22Rv1 (cell line): Measurements from ENCODE around the gene CRMP1.

Experiments
- H3K27ac ChIP-seq: fragments of 450-650 bp; 2 replicates; pipeline ENCODE4 v1.5.1; 2017
- ZFX ChIP-seq: fragments of 450-650 bp; IDR thresholded peaks from 2 replicates; pipeline ENCODE4 v1.6.1; 2017; ENCODE audit warnings: antibody characterized with exemption, borderline replicate concordance
- TF ChIP-seq, protein P1 (sequence below): fragments of 450-650 bp; IDR thresholded peaks from 2 replicates; pipeline ENCODE4 v1.5.1; 2017; ENCODE audit warnings: mild to moderate bottlenecking

CRMP1 gene

DNA sequence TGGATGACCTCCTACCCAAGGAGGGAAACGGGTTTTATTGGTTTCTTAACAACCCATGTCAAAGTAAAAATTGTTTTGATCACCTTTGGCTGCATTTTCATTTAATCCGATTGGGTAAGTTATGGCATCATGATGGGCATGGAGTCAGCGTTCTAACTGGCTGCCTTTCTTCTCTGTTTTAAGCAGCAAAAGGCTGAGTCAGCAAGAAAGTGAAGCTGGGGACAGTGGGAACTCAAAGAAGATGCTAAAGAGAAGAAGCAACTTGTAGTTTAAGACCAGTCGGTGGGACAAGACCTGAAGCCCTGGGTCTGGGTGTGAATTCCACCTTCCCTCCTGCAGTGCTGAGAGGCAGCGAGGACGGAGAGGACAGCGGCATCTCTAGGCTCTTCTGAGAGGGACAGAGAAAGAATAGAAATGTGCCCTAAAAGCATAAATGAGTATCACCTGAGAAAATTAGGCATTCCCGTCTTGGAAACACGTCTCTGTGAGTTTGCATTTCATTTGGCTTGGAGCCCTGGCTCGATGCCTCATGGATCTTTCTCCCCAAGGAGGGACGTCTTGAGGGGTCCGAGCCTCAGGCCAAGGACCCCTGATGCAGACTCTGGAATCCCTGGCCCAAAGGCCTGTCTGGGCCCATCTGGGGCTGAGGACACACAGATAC is 82.0 kb downstream of the CRMP1 start:
- no peak for TF ChIP-seq ZFX
- TF ChIP-seq, protein P1, sequence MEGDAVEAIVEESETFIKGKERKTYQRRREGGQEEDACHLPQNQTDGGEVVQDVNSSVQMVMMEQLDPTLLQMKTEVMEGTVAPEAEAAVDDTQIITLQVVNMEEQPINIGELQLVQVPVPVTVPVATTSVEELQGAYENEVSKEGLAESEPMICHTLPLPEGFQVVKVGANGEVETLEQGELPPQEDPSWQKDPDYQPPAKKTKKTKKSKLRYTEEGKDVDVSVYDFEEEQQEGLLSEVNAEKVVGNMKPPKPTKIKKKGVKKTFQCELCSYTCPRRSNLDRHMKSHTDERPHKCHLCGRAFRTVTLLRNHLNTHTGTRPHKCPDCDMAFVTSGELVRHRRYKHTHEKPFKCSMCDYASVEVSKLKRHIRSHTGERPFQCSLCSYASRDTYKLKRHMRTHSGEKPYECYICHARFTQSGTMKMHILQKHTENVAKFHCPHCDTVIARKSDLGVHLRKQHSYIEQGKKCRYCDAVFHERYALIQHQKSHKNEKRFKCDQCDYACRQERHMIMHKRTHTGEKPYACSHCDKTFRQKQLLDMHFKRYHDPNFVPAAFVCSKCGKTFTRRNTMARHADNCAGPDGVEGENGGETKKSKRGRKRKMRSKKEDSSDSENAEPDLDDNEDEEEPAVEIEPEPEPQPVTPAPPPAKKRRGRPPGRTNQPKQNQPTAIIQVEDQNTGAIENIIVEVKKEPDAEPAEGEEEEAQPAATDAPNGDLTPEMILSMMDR, result no peak
- H3K27ac ChIP-seq, result no peak overlapping the region

DNA sequence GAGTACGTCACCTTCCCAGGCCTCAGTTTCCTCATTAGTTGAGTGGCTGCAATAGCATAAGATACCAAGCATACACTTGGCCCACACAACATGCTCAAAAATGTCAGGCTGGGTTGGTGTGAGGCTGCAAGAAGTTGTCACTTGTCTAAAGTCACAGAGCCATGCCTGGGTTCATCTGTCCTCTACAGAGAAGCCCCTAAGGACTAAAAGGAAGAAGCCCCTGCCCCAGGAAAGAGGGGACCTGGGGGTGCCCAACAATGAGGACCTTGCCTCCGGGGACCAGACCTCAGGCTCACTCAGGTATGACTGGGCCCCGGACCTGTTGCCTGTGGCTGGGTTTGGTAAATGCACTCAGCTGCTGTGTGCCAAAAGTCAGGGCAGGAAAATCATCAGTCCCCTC is 82.7 kb downstream of the CRMP1 start:
- no peak for TF ChIP-seq ZFX
- TF ChIP-seq, protein P1, result no peak

GRCh38 chr4:5809216-5809776 is 83.6 kb downstream of the CRMP1 start:
- TF ChIP-seq, protein P1, result no peak
- no peak for TF ChIP-seq ZFX
- no peak overlapping the region for H3K27ac ChIP-seq

More for the DNA sequence above, 82.7 kb downstream of the CRMP1 start:
- H3K27ac ChIP-seq, result no peak overlapping the region

GRCh38 chr4:5808081-5808741 is 84.7 kb downstream of the CRMP1 start:
- no peak overlapping the region for H3K27ac ChIP-seq
- TF ChIP-seq, protein P1, result no peak
- TF ChIP-seq ZFX, result no peak

DNA sequence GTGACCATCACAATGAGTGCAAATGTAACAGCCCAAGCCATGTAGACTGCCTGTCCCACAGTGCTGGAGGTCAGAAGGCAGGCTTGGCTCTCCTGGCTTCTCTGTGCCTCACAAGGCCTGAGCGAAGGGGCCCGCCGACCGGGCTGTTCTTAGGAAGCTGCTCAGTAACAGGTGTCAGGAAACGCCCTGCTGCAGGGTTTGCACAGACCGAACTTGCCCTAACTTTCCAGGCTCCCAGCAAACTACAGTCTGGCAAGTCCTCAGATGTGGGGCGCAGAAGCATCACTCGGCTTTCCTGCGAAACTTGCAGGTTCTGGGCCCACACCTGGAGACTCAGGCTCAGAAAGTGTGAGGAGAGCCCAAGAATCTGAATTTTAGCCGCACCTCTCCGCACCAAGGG is 87.6 kb downstream of the CRMP1 start:
- no peak overlapping the region for H3K27ac ChIP-seq

DNA sequence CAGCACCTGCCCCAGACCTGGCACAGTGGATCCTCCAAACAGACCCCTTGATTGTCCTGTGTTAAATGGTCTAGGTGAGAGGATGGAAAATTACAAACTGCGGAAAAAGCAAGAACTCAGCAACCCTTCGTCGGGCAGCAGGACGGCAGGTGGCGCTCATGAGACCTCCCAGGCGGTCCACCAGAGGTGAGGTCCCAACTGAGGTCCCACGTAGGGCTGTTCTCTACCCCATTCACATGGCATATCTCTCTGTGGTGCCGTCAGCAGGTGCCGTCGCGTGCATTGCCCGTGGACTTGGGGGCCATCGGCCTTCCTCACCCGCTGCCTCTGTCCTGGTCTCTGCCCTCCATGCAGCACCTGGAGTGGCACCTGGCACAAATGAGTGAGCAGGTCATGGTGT is 88.2 kb downstream of the CRMP1 start:
- TF ChIP-seq ZFX, result no peak
- TF ChIP-seq, protein P1, result peak; percentile 52

More for the DNA sequence above, 87.6 kb downstream of the CRMP1 start:
- no peak for TF ChIP-seq ZFX
- TF ChIP-seq, protein P1, result no peak

DNA sequence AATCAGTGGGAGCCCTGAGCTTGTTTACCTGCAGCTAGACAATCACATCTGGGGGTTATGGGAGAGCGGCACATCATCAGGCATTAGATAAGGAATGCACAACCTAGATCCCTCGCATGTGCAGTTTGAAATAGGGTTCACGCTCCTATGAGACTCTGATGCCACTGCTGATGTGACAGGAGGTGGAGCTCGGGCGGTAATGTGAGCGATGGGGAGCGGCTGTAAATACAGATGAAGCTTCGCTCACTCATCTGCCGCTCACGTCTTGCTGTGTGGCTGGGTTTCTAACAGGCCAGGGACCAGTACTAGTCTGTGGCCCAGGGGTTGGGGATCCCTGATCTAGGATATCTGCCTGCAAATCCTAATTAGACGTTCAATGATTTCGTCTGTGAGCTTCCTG is 90.3 kb downstream of the CRMP1 start:
- H3K27ac ChIP-seq, result no peak overlapping the region
- TF ChIP-seq, protein P1, result no peak

More for the DNA sequence above, 88.2 kb downstream of the CRMP1 start:
- no peak overlapping the region for H3K27ac ChIP-seq
